Nephron progenitor cell (in vitro differentiated cells): ENCODE data around the gene PPM1N.

ENCODE experiments used
- DNase-seq: peaks from one replicate; pipeline ENCODE4 v3.0.0; 2021
- H3K27ac Mint-ChIP-seq: 2 replicates; pipeline ENCODE4 v1.8.0; 2021; ENCODE audit warnings: mild to moderate bottlenecking, moderate library complexity, mixed read lengths
- H3K27me3 Mint-ChIP-seq: 2 replicates; pipeline ENCODE4 v1.8.0; 2021; ENCODE audit warnings: mild to moderate bottlenecking, low read depth, mixed read lengths; ENCODE audit not compliant: poor library complexity
- H3K36me3 Mint-ChIP-seq: 2 replicates; pipeline ENCODE4 v1.8.0; 2021; ENCODE audit warnings: low read depth, mixed read lengths
- H3K4me1 Mint-ChIP-seq: 2 replicates; pipeline ENCODE4 v1.8.0; 2021; ENCODE audit warnings: mixed read lengths
- H3K4me3 Mint-ChIP-seq: 2 replicates; pipeline ENCODE4 v1.8.0; 2021; ENCODE audit warnings: mild to moderate bottlenecking, moderate library complexity, mixed read lengths
- H3K9me3 Mint-ChIP-seq: 2 replicates; pipeline ENCODE4 v1.8.0; 2021; ENCODE audit warnings: mild to moderate bottlenecking, moderate library complexity, mixed read lengths
- CTCF ChIP-seq: fragments of 200-600 bp; sonication (generic); IDR thresholded peaks from 2 replicates; pipeline ENCODE4 v1.5.0; 2021; ENCODE audit warnings: antibody characterized with exemption

The PPM1N gene

GRCh38 chr19:45476304-45476703 is 21.9 kb upstream of the PPM1N start:
- Mint-ChIP-seq H3K36me3 (no peaks in the 10 kb centered on the region), H3K4me1 (peaks cover 55% of the 10 kb centered on the region), H3K9me3 (no peaks in the 10 kb centered on the region), H3K4me3 (peak overlapping the region; percentile 58), H3K27ac (no peak overlapping the region), H3K27me3 (peaks cover 75% of the 10 kb centered on the region)
- TF ChIP-seq CTCF: no peak
- DNase-seq: no peak

- peak overlapping the region; percentile 81 for H3K4me3 Mint-ChIP-seq
- H3K27me3 Mint-ChIP-seq: peaks cover 66% of the 10 kb centered on the region
Observed at GRCh38 chr19:45477186-45477585, 21.1 kb upstream of the PPM1N start.

GRCh38 chr19:45477713-45478453 is 20.4 kb upstream of the PPM1N start:
- no peaks in the 10 kb centered on the region for H3K36me3 Mint-ChIP-seq
- no peaks in the 10 kb centered on the region for H3K9me3 Mint-ChIP-seq
- H3K4me3 Mint-ChIP-seq: peak overlapping the region; percentile 81
- peaks cover 62% of the 10 kb centered on the region for H3K27me3 Mint-ChIP-seq
- peaks cover 40% of the 10 kb centered on the region for H3K4me1 Mint-ChIP-seq
- TF ChIP-seq CTCF: peak; percentile 49
- peak overlapping the region; percentile 100 for H3K27ac Mint-ChIP-seq
- DNase-seq: no peak

More at GRCh38 chr19:45477186-45477585, 21.1 kb upstream of the PPM1N start:
- peaks cover 47% of the 10 kb centered on the region for H3K4me1 Mint-ChIP-seq
- no peaks in the 10 kb centered on the region for H3K36me3 Mint-ChIP-seq
- TF ChIP-seq CTCF: no peak
- no peaks in the 10 kb centered on the region for H3K9me3 Mint-ChIP-seq
- no peak overlapping the region for H3K27ac Mint-ChIP-seq
- no peak for DNase-seq

GRCh38 chr19:45478454-45479238 is 19.6 kb upstream of the PPM1N start:
- Mint-ChIP-seq H3K9me3 (no peaks in the 10 kb centered on the region), H3K27me3 (peaks cover 59% of the 10 kb centered on the region), H3K27ac (peak overlapping the region; percentile 100), H3K36me3 (no peaks in the 10 kb centered on the region), H3K4me1 (peaks cover 34% of the 10 kb centered on the region), H3K4me3 (peak overlapping the region; percentile 81)
- peak; percentile 88 for DNase-seq
- peak; percentile 93 for TF ChIP-seq CTCF

- H3K9me3 Mint-ChIP-seq: no peaks in the 10 kb centered on the region
- H3K27me3 Mint-ChIP-seq: peaks cover 17% of the 10 kb centered on the region
- no peak for TF ChIP-seq CTCF
- H3K4me3 Mint-ChIP-seq: no peak overlapping the region
- H3K36me3 Mint-ChIP-seq: peaks cover 5% of the 10 kb centered on the region
- H3K27ac Mint-ChIP-seq: no peak overlapping the region
- H3K4me1 Mint-ChIP-seq: peaks cover 9% of the 10 kb centered on the region
- DNase-seq: no peak
Observed at GRCh38 chr19:45483033-45483432, 15.2 kb upstream of the PPM1N start.
